Retinal pigment epithelial cell (primary cell): ENCODE data around the gene SYT11.
"Not testable (repeated sequence)": the region's sequence is repeated elsewhere in the genome, so short reads cannot be mapped to it uniquely, and the experiment has no call there.

ENCODE experiments used
- DNase-seq: peaks from one replicate; pipeline ENCODE4 v3.0.0-alpha.2; 2010; ENCODE audit warnings: low read depth
- H3K4me3 ChIP-seq: 2 replicates; pipeline ENCODE4 v1.5.1; 2011; ENCODE audit warnings: mild to moderate bottlenecking, low read length, control low read depth, moderate library complexity
- TF ChIP-seq, protein P1 (sequence below): conservative IDR thresholded peaks from 2 replicates; pipeline ENCODE4 v1.5.1; 2011; ENCODE audit warnings: low read depth, low read length, control low read depth, inconsistent platforms

Gene SYT11

DNA sequence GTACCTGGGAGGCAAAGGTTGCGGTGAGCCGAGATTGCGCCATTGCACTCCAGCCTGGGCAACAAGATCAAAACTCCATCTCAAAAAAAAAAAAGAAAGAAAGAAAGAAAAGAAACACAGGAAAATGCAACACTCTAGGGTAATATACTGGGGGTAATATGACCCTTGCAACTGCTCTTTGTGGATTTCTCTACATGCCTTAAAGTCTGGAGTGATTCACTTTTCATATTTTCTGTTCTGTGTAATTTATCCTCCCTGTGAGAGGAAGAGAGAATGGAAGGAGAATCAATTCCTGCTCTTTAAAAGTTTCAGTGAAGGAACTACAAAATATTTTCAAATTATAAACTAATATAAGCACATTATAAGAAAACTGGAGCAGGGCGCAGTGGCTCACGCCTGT is 29.1 kb downstream of the SYT11 start:
- no peak for DNase-seq
- TF ChIP-seq, protein P1, sequence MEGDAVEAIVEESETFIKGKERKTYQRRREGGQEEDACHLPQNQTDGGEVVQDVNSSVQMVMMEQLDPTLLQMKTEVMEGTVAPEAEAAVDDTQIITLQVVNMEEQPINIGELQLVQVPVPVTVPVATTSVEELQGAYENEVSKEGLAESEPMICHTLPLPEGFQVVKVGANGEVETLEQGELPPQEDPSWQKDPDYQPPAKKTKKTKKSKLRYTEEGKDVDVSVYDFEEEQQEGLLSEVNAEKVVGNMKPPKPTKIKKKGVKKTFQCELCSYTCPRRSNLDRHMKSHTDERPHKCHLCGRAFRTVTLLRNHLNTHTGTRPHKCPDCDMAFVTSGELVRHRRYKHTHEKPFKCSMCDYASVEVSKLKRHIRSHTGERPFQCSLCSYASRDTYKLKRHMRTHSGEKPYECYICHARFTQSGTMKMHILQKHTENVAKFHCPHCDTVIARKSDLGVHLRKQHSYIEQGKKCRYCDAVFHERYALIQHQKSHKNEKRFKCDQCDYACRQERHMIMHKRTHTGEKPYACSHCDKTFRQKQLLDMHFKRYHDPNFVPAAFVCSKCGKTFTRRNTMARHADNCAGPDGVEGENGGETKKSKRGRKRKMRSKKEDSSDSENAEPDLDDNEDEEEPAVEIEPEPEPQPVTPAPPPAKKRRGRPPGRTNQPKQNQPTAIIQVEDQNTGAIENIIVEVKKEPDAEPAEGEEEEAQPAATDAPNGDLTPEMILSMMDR, result no peak

DNA sequence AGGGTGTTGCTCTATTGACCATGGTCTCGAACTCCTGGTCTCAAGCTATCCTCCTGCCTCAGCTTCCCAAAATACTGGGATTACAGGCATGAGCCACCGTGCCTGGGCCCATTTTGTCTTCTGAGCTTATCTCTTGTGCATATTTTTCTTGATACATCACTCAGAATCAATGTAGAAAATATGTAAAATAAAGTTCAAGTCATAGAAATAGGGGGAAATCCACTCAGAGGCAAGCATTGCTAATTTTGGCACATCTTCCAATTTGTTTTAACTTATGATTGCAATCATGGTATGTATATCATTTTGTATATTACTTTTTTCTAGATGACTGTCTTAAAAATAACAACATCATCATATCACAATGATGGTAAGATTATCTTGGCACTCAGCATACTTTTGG is 30.2 kb downstream of the SYT11 start:
- H3K4me3 ChIP-seq, result no peak overlapping the region
- TF ChIP-seq, protein P1, result no peak
- no peak for DNase-seq

More for the DNA sequence above, 29.1 kb downstream of the SYT11 start:
- no peak overlapping the region for H3K4me3 ChIP-seq

DNA sequence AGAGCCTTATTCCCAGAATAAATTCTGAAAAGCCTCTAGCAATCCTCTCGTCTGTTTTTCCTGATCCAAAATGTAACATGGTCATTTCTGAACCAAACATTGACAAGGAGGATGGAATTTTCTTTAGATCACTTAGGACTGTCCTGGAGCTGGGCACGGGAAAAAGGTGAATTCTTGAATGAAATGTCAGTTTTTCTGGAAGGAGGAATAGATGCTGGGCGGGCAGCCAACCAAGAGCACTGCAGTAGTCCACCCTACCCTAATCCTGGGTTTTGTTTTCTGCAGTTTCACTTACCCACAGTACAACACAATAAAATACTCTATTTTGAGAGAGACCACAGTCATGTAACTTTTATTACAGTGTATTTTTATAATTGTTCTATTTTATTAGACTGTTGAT is 30.9 kb downstream of the SYT11 start:
- no peak for DNase-seq
- TF ChIP-seq, protein P1, result no peak

DNA sequence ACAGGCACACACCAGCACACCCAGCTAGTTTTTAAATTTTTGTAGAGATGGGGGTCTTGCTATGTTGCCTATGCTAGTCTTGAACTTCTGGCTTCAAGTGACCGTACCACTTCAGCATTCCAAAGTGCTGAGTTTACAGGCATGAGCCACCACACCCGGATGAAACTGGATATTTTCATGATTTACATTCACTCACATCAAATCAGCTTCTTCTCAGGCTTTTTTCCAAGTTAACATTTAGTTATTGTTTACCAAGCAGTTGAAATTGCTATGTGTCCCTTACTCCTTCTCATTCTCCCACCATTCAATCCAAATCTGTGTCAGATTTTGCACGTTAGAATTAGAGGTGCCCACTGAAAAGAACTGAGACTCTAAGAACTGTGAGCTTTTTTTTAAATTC is 33.4 kb downstream of the SYT11 start:
- TF ChIP-seq, protein P1, result no peak
- DNase-seq, result no peak

More for the DNA sequence above, 30.9 kb downstream of the SYT11 start:
- H3K4me3 ChIP-seq, result no peak overlapping the region

DNA sequence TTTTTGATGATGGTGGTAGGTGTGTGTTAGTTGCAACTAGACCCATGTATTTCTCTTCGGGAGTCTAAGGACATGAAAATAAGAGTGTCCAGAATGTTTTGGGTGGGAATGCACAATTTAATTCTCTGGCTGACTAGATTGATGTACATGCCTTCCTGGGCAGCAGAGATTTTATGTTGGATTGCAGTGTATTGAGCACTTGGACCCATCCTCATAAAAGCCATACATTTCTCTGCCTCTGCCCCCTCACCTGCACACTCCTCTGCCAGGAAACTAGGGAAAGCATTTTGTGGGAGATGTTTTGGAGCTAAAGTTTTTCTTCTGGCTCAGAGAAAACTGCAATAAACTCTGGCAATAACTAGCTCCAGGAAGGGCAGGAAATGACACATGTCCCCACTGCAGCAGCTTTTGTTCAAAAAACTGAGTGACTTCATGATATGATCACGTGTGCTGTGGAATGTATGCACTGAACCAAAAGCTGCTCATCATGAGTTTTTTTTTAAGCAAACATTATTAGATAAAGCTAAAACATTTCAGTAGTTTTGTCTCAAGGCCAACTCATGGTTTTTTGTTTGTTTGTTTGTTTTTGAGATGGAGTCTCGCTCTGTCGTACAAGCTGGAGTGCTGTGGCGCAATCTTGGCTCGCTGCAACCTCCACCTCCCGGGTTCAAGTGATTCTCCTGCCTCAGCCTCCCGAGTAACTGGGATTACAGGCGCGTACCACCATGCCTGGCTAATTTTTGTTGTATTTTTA is 34.2 kb downstream of the SYT11 start:
- no peak for DNase-seq
- TF ChIP-seq, protein P1, result no peak
- H3K4me3 ChIP-seq, result no peak overlapping the region

More for the DNA sequence above, 33.4 kb downstream of the SYT11 start:
- no peak overlapping the region for H3K4me3 ChIP-seq

DNA sequence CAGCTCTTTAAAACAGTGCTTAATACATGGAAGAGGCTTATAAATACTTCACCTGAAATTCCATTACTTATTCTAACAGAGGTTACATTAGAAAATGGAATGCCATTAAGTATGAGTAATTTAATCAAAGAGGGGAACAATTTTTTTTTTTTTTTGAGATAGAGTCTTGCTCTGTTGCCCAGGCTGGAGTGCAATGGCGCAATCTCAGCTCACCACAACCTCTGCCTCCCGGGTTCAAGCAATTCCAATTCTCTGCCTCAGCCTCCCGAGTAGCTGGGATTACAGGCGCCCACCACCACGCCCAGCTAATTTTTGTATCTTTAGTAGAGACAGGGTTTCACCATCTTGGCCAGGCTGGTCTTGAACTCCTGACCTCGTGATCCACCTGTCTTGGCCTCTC is 36.2 kb downstream of the SYT11 start:
- not testable (repeated sequence) for DNase-seq, H3K4me3 ChIP-seq

DNA sequence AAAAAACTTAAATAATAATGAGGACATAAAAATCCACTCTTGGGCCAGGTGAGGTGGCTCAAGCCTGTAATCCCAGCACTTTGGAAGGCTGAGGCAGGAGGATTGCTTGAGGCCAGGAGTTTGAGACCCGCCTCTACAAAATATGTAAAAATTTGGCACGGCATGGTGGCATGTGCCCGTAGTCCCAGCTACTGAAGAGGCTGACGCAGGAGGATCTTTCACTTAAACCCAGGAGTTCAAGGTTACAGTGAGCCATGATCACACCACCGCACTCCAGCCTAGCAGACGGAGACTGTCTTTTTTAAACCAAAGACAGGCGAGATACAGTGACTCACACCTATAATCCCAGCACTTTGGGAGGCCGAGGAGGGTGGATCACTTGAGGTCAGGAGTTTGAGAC is 37.1 kb downstream of the SYT11 start:
- DNase-seq, H3K4me3 ChIP-seq: not testable (repeated sequence)

DNA sequence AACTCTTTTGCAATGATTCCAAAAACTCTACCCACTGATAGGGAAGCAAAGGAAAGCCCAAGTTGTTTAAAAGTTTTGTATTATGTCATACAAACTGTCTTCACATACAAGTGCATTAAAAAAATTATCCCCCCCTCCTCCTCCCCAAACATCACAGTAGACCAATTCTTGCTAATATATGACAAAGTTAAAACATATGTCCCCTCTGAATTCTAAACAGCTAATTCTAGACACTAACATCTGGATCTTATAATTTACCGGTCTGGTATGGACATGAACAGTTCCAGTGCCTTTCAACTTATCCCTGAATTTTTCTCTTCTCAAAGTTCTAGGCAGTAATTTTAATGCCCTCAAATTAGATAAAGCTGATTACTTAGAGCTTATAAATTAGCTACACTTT is 38.4 kb downstream of the SYT11 start:
- DNase-seq, result no peak
- no peak overlapping the region for H3K4me3 ChIP-seq
- TF ChIP-seq, protein P1, result no peak
